Measurements from ENCODE around the gene BBX. TPM values are rescaled to one million over a fixed set of nuclear protein-coding genes. Genes with fewer than 3 reads are reported as not detected.

BBX gene
- total and polyA plus RNA-seq, 2 of the 13 experiments (the other 11 are each of a cell fraction or from before 2014, with no cell fraction given), result 13.7 to 23.2 TPM

DNA sequence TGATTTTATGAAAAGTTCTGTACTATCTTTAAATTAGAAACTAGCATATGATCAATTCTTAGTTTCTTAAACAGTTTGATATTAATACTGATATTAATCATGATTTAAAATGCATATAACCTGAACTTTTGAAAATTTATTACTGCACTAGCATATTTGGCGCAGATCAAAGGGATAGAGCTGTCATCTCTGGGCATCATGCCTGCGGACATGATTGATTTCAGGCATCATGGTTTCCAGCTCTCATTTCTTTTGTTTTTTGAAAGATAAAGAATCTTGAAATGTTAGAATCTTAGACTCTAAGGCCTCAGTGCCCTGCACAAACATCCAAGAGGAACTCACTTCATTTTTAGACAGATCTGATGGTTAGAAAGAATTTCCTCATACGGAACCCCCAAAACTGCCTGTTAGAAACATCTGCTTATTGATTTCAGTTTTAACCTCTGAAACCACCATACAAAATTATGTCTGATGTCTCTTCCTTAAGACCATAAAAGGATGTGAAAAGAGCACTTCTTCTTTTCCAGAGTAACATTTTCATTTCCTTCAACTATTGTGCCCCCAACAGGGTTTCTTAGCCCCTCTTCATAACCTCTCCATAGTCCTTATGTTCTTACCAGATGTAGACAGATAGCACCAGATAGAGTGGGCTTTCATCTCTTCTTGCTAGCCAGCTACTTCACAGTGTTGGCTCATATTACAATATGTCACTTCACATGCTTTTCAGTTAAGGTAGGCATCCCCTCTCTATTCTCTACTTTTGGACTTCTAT is 110.8 kb downstream of the BBX start (continued):
- TF ChIP-seq CCAR2 (optimal IDR thresholded peaks at IDR 0.05; ENCODE audit: low read depth, low read length) (no peak), ZSCAN29 (CRISPR knock-in tag; conservative IDR thresholded peaks at IDR 0.05) (no peak), KMT2B (CRISPR knock-in tag; IDR thresholded peaks at IDR 0.05) (no peak), ZNF12 (CRISPR knock-in tag; IDR thresholded peaks at IDR 0.05) (no peak)
- TF ChIP-seq, protein P1, sequence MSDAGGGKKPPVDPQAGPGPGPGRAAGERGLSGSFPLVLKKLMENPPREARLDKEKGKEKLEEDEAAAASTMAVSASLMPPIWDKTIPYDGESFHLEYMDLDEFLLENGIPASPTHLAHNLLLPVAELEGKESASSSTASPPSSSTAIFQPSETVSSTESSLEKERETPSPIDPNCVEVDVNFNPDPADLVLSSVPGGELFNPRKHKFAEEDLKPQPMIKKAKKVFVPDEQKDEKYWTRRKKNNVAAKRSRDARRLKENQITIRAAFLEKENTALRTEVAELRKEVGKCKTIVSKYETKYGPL (CRISPR knock-in tag; IDR thresholded peaks at IDR 0.05), result no peak
- TF ChIP-seq, protein P2, sequence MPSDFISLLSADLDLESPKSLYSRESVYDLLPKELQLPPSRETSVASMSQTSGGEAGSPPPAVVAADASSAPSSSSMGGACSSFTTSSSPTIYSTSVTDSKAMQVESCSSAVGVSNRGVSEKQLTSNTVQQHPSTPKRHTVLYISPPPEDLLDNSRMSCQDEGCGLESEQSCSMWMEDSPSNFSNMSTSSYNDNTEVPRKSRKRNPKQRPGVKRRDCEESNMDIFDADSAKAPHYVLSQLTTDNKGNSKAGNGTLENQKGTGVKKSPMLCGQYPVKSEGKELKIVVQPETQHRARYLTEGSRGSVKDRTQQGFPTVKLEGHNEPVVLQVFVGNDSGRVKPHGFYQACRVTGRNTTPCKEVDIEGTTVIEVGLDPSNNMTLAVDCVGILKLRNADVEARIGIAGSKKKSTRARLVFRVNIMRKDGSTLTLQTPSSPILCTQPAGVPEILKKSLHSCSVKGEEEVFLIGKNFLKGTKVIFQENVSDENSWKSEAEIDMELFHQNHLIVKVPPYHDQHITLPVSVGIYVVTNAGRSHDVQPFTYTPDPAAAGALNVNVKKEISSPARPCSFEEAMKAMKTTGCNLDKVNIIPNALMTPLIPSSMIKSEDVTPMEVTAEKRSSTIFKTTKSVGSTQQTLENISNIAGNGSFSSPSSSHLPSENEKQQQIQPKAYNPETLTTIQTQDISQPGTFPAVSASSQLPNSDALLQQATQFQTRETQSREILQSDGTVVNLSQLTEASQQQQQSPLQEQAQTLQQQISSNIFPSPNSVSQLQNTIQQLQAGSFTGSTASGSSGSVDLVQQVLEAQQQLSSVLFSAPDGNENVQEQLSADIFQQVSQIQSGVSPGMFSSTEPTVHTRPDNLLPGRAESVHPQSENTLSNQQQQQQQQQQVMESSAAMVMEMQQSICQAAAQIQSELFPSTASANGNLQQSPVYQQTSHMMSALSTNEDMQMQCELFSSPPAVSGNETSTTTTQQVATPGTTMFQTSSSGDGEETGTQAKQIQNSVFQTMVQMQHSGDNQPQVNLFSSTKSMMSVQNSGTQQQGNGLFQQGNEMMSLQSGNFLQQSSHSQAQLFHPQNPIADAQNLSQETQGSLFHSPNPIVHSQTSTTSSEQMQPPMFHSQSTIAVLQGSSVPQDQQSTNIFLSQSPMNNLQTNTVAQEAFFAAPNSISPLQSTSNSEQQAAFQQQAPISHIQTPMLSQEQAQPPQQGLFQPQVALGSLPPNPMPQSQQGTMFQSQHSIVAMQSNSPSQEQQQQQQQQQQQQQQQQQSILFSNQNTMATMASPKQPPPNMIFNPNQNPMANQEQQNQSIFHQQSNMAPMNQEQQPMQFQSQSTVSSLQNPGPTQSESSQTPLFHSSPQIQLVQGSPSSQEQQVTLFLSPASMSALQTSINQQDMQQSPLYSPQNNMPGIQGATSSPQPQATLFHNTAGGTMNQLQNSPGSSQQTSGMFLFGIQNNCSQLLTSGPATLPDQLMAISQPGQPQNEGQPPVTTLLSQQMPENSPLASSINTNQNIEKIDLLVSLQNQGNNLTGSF (CRISPR knock-in tag; IDR thresholded peaks at IDR 0.05), result no peak

DNA sequence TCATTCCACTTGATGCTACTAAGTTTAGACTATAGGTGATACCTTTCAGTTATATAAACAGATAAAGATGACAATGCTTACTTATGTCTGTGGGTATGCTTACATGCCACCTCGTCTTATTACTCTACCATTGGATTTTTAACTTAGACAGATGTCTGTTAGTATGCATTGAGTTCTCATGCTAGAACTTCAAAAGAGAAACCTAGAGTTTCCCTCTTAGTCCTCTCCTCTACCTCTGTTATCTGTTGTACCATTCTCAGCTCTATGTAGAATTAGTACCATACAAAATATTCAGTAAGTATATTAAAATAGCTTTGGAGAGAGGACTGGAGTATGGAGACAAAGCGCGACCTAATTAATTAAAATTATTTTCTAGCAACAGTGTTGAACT is 111.3 kb downstream of the BBX start:
- ChIA-PET CTCF (ENCODE audit: low intra/inter-chr PET ratio, low total read pairs) (no interaction called here), POLR2A (no interaction called here)
- H3K27ac ChIP-seq (ENCODE audit: extremely low read length, insufficient read depth, low read length), result no peak overlapping the region
- H3K4me2 ChIP-seq (ENCODE audit: low read depth, low read length), result no peak overlapping the region
- no peak overlapping the region for H3K9ac ChIP-seq (ENCODE audit: insufficient read depth, low read depth, low read length)
- 92% methylated on average over 3 of the region's 3 CpGs for WGBS (ENCODE audit: low lambda C conversion rate)
- peak; percentile 12 for FAIRE-seq
- intact Hi-C loops (cut with micrococcal nuclease; ENCODE audit: unreplicated experiment), result no loop called here
- H4K20me1 ChIP-seq (ENCODE audit: insufficient read depth, low read length), result peaks cover 3% of the 10 kb centered on the region; the same call in 1 of the 2 replicates
- no peak for DNase-seq (ENCODE audit: low spot score)
- no peaks in the 10 kb centered on the region for H3K27me3 ChIP-seq (ENCODE audit: control insufficient read depth in 1 of 2, insufficient read depth in 2 of 2, low read length in 2 of 2)
- no TSS peak for BruUV-seq (replicated peaks)
- H3K9me3 ChIP-seq (ENCODE audit: low read length), result no peaks in the 10 kb centered on the region
- in situ Hi-C loops (cut with HindIII; ENCODE audit: extremely low pct_ligation_motif_present, low pct_unique_long_range_greater_than_20kb), result no loop called here
- H3K79me2 ChIP-seq (ENCODE audit: insufficient read depth, low read length), result peaks cover 3% of the 10 kb centered on the region
- H3K4me1 ChIP-seq (ENCODE audit: insufficient read depth, low read length), result no peaks in the 10 kb centered on the region
- H2AFZ ChIP-seq (ENCODE audit: low read length), result no peak overlapping the region
- no peak for ATAC-seq
- H3K36me3 ChIP-seq (replicated peaks in 1 of 2; ENCODE audit: control insufficient read depth in 1 of 2, insufficient read depth in 2 of 2, low read length in 2 of 2), result no peaks in the 10 kb centered on the region; a peak in 2 of 5 replicates
- H3K4me3 ChIP-seq (replicated peaks in 1 of 3; ENCODE audit: insufficient read depth in 1 of 3, low read depth in 2 of 3, low read length in 3 of 3), result no peak overlapping the region
- no peak for TF ChIP-seq TCF12 (IDR thresholded peaks at IDR 0.05)
- no peak for TF ChIP-seq TCF12 (CRISPR knock-in tag; IDR thresholded peaks at IDR 0.05)
- no peak for TF ChIP-seq SMAD1 (CRISPR knock-in tag; IDR thresholded peaks at IDR 0.05; ENCODE audit: borderline replicate concordance, low read depth)
- no peak for TF ChIP-seq ZNF33B (CRISPR knock-in tag; IDR thresholded peaks at IDR 0.05)
- TF ChIP-seq, protein P3, sequence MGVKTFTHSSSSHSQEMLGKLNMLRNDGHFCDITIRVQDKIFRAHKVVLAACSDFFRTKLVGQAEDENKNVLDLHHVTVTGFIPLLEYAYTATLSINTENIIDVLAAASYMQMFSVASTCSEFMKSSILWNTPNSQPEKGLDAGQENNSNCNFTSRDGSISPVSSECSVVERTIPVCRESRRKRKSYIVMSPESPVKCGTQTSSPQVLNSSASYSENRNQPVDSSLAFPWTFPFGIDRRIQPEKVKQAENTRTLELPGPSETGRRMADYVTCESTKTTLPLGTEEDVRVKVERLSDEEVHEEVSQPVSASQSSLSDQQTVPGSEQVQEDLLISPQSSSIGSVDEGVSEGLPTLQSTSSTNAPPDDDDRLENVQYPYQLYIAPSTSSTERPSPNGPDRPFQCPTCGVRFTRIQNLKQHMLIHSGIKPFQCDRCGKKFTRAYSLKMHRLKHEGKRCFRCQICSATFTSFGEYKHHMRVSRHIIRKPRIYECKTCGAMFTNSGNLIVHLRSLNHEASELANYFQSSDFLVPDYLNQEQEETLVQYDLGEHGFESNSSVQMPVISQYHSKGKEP (CRISPR knock-in tag; IDR thresholded peaks at IDR 0.05), result no peak
- TF ChIP-seq HNF4G (IDR thresholded peaks at IDR 0.05; ENCODE audit: borderline replicate concordance, low read depth, low read length), result no peak
- no peak for TF ChIP-seq HNF4G (CRISPR knock-in tag; IDR thresholded peaks at IDR 0.05; ENCODE audit: borderline replicate concordance, low read depth)
- no peak for TF ChIP-seq BCL6 (CRISPR knock-in tag; IDR thresholded peaks at IDR 0.05)
- TF ChIP-seq ZZZ3 (CRISPR knock-in tag; IDR thresholded peaks at IDR 0.05; ENCODE audit: borderline replicate concordance), result no peak
- no peak for TF ChIP-seq MED13 (CRISPR knock-in tag; IDR thresholded peaks at IDR 0.05)
- TF ChIP-seq DR1 (CRISPR knock-in tag; IDR thresholded peaks at IDR 0.05), result no peak
